Upper lobe of left lung (tissue), 6 donors: ENCODE data around the gene BUD13. TPM values are rescaled to one million over a fixed set of nuclear protein-coding genes. Genes with fewer than 3 reads are reported as not detected.

Experiments used
- ATAC-seq, 2 donors: fragments of 200-7000 bp; cut with Tn5 transposase; one replicate each; pipeline ENCODE4 v1.9.1; 2022; ENCODE audit warnings: mild to moderate bottlenecking in 2 of 2, moderate library complexity in 2 of 2; ENCODE audit not compliant: low FRiP score in 2 of 2
- DNase-seq, 2 donors: peaks; one replicate each; pipeline ENCODE4 v3.0.0-alpha.2; 2019 to 2020
- H3K27ac ChIP-seq, 4 donors: fragments of 200-600 bp; sonication (generic); one replicate each; pipeline ENCODE4 v1.5.1; 2016 to 2019
- H3K27me3 ChIP-seq, 4 donors: fragments of 200-600 bp; sonication (generic); one replicate each; pipeline ENCODE4 v1.5.1; 2017 to 2019
- H3K36me3 ChIP-seq, 4 donors: fragments of 200-600 bp; sonication (generic); one replicate each; pipeline ENCODE4 v1.5.1; 2016 to 2019
- H3K4me1 ChIP-seq, 4 donors: fragments of 200-600 bp; sonication (generic); one replicate each; pipeline ENCODE4 v1.5.1; 2018 to 2019
- H3K4me3 ChIP-seq, 4 donors: fragments of 200-600 bp; sonication (generic); one replicate each; pipeline ENCODE4 v1.5.1; 2017 to 2019; ENCODE audit warnings: mild to moderate bottlenecking in 2 of 4, moderate library complexity in 1 of 4
- H3K9me3 ChIP-seq, 4 donors: fragments of 200-600 bp; sonication (generic); one replicate each; pipeline ENCODE4 v1.5.1; 2018 to 2019
- EP300 ChIP-seq, 4 donors: sonication (generic); formaldehyde crosslinking; IDR thresholded peaks; one replicate each; pipeline ENCODE4 v1.5.1; 2017; ENCODE audit warnings: antibody characterized with exemption in 4 of 4, control low read depth in 2 of 4
- POLR2A ChIP-seq, 4 donors: fragments of 450-650 bp; IDR thresholded peaks; one replicate each; pipeline ENCODE4 v1.5.1; 2016 to 2017; ENCODE audit warnings: antibody characterized with exemption in 4 of 4, mild to moderate bottlenecking in 2 of 4
- POLR2AphosphoS5 ChIP-seq, 2 donors: sonication (generic); formaldehyde crosslinking; IDR thresholded peaks; one replicate each; pipeline ENCODE4 v1.5.1; 2017; ENCODE audit warnings: antibody characterized with exemption in 2 of 2
- WGBS, 2 donors: methylation state at CpG; one replicate each; pipeline ENCODE4 v1.1.5; 2017 to 2018; 5-methylcytosine and 5-hydroxymethylcytosine counted together
- total RNA-seq, 6 donors: library from RNA; depleted of rRNA in 4 of 6; stranded (reverse); fragments of >200 nt in 4 of 6; gene quantifications; one replicate each; pipeline versions ENCODE4 v1.1.0 to v1.2.1, GENCODE V29; 2016 to 2021
- TF ChIP-seq, protein P1 (sequence below), 6 experiments: fragments of 450-650 bp in 4 of 6; fragments of 200-600 bp in 2 of 6; sonication (generic) in 2 of 6; IDR thresholded peaks; one replicate each; pipeline ENCODE4 v1.5.1; 2016 to 2019; ENCODE audit warnings: antibody characterized with exemption in 6 of 6
- donor health status: DM: no; HTN: no; CAD: no; lungs with moderate emphysema.
- donor health status: DM: no; HTN: yes; CAD: no; lungs with severe emphysema.

The BUD13 gene
- total RNA-seq, 6 donors from 2014 or later: 12.1 to 18.9 (median 17.0) TPM

- H3K9me3 ChIP-seq: no peaks in the 10 kb centered on the region
- H3K27ac ChIP-seq: no peak overlapping the region
- TF ChIP-seq, protein P1, sequence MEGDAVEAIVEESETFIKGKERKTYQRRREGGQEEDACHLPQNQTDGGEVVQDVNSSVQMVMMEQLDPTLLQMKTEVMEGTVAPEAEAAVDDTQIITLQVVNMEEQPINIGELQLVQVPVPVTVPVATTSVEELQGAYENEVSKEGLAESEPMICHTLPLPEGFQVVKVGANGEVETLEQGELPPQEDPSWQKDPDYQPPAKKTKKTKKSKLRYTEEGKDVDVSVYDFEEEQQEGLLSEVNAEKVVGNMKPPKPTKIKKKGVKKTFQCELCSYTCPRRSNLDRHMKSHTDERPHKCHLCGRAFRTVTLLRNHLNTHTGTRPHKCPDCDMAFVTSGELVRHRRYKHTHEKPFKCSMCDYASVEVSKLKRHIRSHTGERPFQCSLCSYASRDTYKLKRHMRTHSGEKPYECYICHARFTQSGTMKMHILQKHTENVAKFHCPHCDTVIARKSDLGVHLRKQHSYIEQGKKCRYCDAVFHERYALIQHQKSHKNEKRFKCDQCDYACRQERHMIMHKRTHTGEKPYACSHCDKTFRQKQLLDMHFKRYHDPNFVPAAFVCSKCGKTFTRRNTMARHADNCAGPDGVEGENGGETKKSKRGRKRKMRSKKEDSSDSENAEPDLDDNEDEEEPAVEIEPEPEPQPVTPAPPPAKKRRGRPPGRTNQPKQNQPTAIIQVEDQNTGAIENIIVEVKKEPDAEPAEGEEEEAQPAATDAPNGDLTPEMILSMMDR (IDR thresholded peaks at IDR 0.05): no peak
- TF ChIP-seq POLR2AphosphoS5 (IDR thresholded peaks at IDR 0.05) (no peak), EP300 (IDR thresholded peaks at IDR 0.05) (no peak), POLR2A (IDR thresholded peaks at IDR 0.05) (no peak)
- WGBS, 2 donors: 53 to 83% methylated on average over 6 of the region's 6 CpGs
- no peak for DNase-seq
- H3K27me3 ChIP-seq: no peaks in the 10 kb centered on the region
- H3K36me3 ChIP-seq: no peaks in the 10 kb centered on the region
- no peak overlapping the region for H3K4me3 ChIP-seq
- no peak for ATAC-seq
- no peaks in the 10 kb centered on the region for H3K4me1 ChIP-seq
These were observed 41.7 kb upstream of the BUD13 start for GRCh38 chr11:116814502-116814901.

- DNase-seq: no peak
- Histone ChIP-seq H3K9me3 (no peaks in the 10 kb centered on the region), H3K27me3 (no peaks in the 10 kb centered on the region), H3K4me1 (no peaks in the 10 kb centered on the region), H3K27ac (no peak overlapping the region), H3K4me3 (no peak overlapping the region), H3K36me3 (no peaks in the 10 kb centered on the region)
- TF ChIP-seq, protein P1 (IDR thresholded peaks at IDR 0.05): no peak
- no peak for TF ChIP-seq EP300 (IDR thresholded peaks at IDR 0.05)
- no peak for TF ChIP-seq POLR2A (IDR thresholded peaks at IDR 0.05)
- TF ChIP-seq POLR2AphosphoS5 (IDR thresholded peaks at IDR 0.05): no peak
- ATAC-seq: peak in 1 of 2 donors; percentile 11
- WGBS, 2 donors: 64 to 88% methylated on average over 4 to 5 of the region's 5 CpGs
These were observed 41.1 kb upstream of the BUD13 start for GRCh38 chr11:116813781-116814471.

DNA sequence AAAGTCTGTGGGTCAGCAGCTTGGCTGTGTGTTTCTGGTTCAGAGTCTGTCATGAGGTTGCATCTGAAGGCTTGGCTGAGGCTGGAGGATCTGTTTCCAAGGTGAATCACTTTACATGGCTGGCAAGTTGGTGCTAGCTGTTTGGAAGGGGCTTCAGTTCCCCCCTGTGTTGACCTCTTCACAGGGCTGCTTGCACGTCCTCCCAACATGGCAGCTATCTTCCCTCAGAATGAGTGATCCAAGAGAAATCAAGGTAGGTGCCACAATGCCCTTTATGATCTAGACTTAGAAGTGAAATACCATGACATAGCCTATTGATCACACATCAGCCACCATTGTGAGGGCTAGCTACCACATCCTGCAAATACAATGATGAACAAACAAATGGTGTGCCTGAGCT is 40.4 kb upstream of the BUD13 start:
- no peak for TF ChIP-seq POLR2A (IDR thresholded peaks at IDR 0.05)
- no peak for TF ChIP-seq EP300 (IDR thresholded peaks at IDR 0.05)
- TF ChIP-seq, protein P1 (IDR thresholded peaks at IDR 0.05): no peak
- no peak for TF ChIP-seq POLR2AphosphoS5 (IDR thresholded peaks at IDR 0.05)
- 89% methylated on average over 1 of the region's 1 CpG; no CpG with 5 or more reads in 1 of the 2 donors for whole genome bisulfite sequencing, 2 donors
- Histone ChIP-seq H3K4me1 (peaks cover 0 to 5% (median 0%) of the 10 kb centered on the region in 4 donors), H3K4me3 (no peak overlapping the region), H3K9me3 (no peaks in the 10 kb centered on the region), H3K27ac (no peak overlapping the region), H3K27me3 (no peaks in the 10 kb centered on the region), H3K36me3 (no peaks in the 10 kb centered on the region)
- DNase-seq: no peak
- ATAC-seq: no peak

DNA sequence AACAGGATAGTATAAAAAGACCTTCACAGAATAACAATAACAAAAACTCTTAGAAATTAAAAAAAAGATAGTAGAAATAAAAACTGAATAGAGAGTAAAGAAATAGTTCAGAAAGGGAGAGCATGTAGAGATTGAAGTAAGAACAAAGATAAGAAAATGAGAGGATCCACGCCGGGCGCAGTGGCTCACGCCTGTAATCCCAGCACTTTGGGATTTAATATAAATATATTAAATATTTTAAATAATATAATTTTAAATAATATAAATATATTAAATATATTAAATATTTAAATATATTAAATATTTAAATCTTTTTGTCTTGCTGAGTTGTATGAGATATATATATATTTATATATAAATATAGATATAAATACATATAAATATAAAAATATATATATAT is 39.3 kb upstream of the BUD13 start:
- Histone ChIP-seq H3K27me3 (no peaks in the 10 kb centered on the region), H3K27ac (no peak overlapping the region), H3K4me3 (no peak overlapping the region), H3K4me1 (peaks cover 0 to 11% (median 0%) of the 10 kb centered on the region in 4 donors), H3K36me3 (no peaks in the 10 kb centered on the region), H3K9me3 (no peaks in the 10 kb centered on the region)
- no peak for ATAC-seq
- TF ChIP-seq POLR2AphosphoS5 (IDR thresholded peaks at IDR 0.05): no peak
- no peak for TF ChIP-seq POLR2A (IDR thresholded peaks at IDR 0.05)
- TF ChIP-seq, protein P1 (IDR thresholded peaks at IDR 0.05): no peak
- TF ChIP-seq EP300 (IDR thresholded peaks at IDR 0.05): no peak
- WGBS, 2 donors: 88 to 97% methylated on average over 4 of the region's 4 CpGs
- DNase-seq: no peak

- TF ChIP-seq POLR2AphosphoS5 (IDR thresholded peaks at IDR 0.05) (no peak), POLR2A (IDR thresholded peaks at IDR 0.05) (no peak), EP300 (IDR thresholded peaks at IDR 0.05) (no peak)
- TF ChIP-seq, protein P1 (IDR thresholded peaks at IDR 0.05): no peak
- Histone ChIP-seq H3K4me1 (peaks cover 0 to 11% (median 0%) of the 10 kb centered on the region in 4 donors), H3K27me3 (no peaks in the 10 kb centered on the region), H3K36me3 (no peaks in the 10 kb centered on the region), H3K9me3 (no peaks in the 10 kb centered on the region), H3K27ac (no peak overlapping the region), H3K4me3 (no peak overlapping the region)
- no peak for ATAC-seq
- WGBS, 2 donors: 73 to 86% methylated on average over 3 of the region's 3 CpGs
- no peak for DNase-seq
These were observed 38.4 kb upstream of the BUD13 start for GRCh38 chr11:116811194-116811593.
